Umbilical cord (tissue), 2 donors: ENCODE measurements around the gene DUSP1. TPM values are rescaled to one million over a fixed set of nuclear protein-coding genes. Genes with fewer than 3 reads are reported as not detected.
"Not testable (repeated sequence)": the region's sequence is repeated elsewhere in the genome, so short reads cannot be mapped to it uniquely, and the experiment has no call there.

ENCODE experiments used
- DNase-seq: peaks from one replicate; pipeline ENCODE4 v3.0.0-alpha.2; 2015; ENCODE audit warnings: low spot score
- total RNA-seq: library from RNA; depleted of rRNA; stranded (reverse); fragments of >200 nt; gene quantifications from one replicate; pipeline ENCODE4 v1.2.3, GENCODE V29; 2014; ENCODE audit warnings: low replicate concordance; ENCODE audit not compliant: insufficient read depth

DUSP1 gene
- total RNA-seq: 624 TPM

GRCh38 chr5:172770675-172771438, at the start of gene DUSP1:
TSS of gene DUSP1 (minus strand) at chr5:172771195. CDS start at chr5:172770952, 243 bp downstream.
- DNase-seq: peak; percentile 96

GRCh38 chr5:172820046-172820767, 49.2 kb upstream of the DUSP1 start:
- no peak for DNase-seq

- no peak for DNase-seq
Measured at GRCh38 chr5:172819569-172819968, 48.6 kb upstream of the DUSP1 start.

- no peak for DNase-seq
Measured at GRCh38 chr5:172818081-172818480, 47.1 kb upstream of the DUSP1 start.

DNA sequence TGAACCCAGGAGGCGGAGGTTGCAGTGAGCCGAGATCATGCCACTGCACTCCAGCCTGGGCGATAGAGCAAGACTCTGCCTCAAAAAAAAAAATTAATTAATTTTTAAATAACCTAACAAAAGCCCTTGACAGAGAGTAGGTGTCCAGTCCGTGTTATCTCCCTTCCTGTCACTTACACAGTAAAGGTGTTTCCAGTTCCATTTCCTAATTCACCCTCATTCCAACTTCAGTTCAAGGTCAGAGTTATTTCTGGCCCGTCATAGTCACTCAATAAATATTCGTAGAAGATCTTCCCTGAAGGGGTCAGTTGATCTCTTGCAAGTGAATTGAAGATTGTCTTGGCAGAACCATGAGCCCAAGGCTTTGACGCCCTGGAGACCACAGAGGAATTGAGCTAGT, 46.7 kb upstream of the DUSP1 start:
- DNase-seq: no peak

DNA sequence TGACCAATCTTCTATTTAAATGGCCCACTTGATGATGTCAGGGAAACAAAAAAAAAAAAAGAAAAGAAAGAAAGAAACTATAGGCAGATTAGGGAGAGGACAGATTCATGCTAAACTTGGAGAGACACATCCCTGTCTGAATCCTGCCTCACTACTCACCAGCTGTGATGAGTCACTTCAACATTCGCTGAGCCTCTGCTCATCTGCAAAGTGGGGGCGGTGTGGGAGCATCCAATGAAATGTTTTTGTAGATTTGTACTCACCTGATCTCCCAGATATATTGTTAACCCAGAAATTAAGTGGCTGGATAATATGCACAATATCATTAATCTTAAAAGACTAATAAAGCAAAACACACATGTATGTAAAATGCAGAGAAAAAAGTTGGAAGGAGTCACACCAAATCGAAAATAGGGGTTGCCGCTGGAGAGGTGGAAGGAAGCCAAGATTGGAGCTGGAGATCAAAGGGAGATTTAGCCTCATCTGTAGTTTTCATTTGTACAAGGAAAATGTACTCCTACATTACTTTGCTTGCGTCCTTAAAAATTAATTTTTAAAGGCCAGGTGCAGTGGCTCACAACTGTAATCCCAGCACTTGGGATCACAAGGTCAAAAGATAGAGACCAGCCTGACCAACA, 46.0 kb upstream of the DUSP1 start:
- DNase-seq: peak; percentile 91

- DNase-seq: no peak
Measured at GRCh38 chr5:172815631-172816030, 44.6 kb upstream of the DUSP1 start.

- DNase-seq: not testable (repeated sequence)
Measured at GRCh38 chr5:172810996-172811395, 40.0 kb upstream of the DUSP1 start.

DNA sequence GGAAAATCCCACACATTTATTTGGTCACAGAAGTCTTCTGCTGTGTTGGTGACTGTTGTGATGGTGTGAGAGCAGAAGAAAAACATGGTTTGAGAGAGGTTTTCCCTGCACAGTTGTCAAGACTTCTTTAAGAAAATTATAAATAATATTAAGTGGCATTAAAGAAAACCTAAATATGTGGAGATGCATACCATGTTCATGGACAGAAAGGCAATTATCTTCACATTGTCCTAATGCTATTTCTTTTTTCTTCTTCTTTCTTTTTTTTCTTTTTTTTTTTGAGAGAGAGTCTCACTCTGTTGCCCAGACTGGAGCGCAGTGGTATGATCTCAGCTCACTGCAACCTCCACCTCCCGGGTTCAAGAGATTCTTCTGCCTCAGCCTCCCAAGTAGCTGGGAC, 38.8 kb upstream of the DUSP1 start:
- no peak for DNase-seq

DNA sequence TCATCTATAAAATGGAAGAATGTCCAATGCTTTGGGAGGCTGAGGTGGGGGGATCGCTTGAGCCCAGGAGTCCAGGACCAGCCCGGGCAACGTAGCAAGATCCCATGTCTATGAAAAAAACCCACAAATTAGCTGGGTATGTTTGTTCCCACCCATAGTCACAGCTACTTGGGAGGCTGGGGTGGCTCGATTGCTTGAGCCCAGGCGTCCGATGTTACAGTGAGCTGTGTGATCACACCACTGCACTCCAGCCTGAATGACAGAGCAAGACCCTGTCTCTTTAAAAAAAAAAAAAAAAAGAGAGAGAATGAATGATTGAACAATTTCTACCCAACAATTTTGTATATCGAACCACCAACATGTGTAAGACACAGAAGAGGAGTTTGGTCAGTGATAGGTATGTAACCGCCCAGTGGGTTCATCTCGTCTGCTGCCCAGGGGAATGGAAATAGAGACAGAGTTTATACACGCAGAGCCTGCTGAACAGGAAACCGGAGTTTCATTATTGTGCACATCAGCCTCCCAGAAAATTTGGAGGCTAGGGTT, 36.8 kb upstream of the DUSP1 start:
- DNase-seq: no peak

GRCh38 chr5:172806897-172807672, 36.1 kb upstream of the DUSP1 start:
- peak; percentile 85 for DNase-seq

DNA sequence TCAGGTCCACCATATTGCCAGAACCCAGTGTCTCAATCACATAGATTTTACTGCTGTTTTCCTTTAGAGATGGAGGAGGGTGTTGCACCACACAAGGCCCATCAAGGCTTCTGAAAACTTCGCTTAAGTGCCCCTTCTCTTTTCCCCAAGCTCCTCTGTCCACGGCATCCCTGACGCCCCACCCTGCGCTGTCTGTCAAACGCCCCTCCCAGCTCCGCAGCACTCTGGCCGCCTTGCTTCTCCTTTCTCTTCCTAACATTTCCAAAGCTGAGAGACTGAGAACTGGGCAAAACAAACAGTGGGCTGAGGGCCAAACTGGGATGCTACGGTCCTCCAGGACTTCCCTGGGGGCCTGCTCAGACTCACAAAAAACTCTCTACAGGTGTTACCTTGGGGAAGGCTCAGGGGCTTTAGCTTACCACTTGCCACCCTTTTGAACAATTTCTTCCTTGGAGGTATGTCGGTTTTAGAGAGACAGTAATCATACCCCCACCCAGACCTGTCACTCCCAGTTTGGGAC, 34.8 kb upstream of the DUSP1 start:
- DNase-seq: no peak

GRCh38 chr5:172805018-172805683, 34.2 kb upstream of the DUSP1 start:
- DNase-seq: no peak

DNA sequence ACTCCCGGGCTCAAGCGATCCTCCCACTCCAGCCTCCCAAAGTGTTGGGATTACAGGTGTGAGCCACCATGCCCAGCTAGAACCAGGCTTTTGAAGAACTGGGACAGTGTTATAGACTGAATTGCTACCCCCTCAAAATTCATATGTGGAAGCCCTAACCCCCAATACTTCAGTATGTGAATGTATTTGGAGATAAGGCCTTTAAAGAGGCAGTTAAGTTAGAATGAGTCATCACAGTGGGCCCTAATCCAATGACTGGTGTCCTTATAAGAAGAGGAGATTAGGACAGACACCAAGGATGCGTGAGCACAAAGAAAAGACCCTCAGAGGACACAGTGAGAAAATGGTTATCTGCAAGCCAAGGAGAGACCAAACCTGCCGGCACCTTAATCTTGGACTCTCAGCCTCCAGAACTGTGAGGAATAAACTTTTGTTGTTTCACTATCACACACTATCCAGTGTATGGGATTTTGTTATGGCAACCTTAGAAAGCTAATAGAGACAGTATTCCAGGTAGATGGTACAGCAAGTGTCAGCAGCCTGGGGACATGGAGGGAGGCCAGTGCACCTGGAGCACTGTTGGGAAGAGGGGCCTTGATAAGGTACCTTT, 31.7 kb upstream of the DUSP1 start:
- peak; percentile 54 for DNase-seq

DNA sequence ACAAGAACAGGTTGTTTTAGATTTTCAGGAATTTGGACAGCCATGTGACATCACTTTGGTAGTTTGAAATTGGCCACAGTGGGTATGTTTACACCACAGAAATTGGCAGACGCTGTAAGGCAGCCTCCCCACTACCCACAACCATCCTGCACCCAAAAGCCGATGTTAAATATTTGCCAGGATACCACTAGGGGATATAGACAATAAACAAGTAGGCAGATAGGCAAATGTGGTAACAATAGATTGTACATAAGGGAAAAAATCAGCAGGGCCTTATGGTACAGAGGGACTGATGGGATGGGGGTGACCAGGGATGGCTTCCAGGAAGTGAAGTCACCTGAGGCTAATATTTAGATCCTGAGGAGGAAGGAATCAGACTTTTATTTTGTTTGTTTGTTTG, 31.1 kb upstream of the DUSP1 start:
- no peak for DNase-seq

DNA sequence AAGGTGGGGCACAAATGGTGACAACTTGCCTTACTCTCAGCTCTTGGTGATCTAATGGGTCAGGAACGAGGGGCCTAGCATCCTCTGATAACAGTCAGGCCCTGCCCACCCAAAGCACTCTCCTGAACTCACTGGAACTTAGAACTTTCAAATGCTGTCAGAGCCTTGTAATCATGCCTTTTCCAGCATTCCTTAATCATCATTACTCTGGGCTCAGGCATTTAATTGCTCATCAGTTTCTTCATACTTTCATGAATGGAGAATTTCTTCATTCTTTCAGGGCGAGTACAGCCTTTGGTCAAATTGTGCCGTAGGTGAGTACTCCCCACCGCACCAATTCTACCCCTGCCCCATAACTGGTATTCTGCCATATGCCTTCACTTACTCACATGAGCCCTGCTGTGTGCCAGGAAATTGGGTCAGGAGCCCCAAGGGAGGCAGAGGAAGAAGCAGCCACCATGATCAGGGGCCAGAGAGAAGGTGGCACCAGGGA, 30.2 kb upstream of the DUSP1 start:
- DNase-seq: peak; percentile 45

- no peak for DNase-seq
Measured at GRCh38 chr5:172800088-172800551, 29.1 kb upstream of the DUSP1 start.

DNA sequence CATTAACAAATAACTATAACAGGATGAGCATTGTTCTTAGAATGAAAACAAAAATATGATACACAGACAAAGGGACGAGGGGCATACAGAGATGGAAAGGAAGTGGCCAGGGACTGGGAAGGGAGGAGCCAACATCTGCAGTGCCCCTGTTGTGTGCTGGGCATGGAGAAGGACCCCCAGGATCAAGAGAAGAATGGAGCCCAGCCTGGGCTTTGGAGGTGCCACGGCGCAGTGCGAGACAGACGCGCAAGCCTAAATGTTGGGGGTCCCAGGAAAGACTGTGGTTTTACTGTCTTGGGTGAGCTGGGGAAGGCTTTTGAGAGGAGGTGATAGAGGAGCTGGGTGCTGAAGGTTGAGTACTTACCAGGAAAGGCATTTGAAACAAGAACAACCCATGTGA, 28.4 kb upstream of the DUSP1 start:
- no peak for DNase-seq

- no peak for DNase-seq
Measured at GRCh38 chr5:172798422-172799215, 27.6 kb upstream of the DUSP1 start.
